Left ventricle myocardium superior (tissue), 1 donor: ENCODE data around the gene CDH2. TPM values are rescaled to one million over a fixed set of nuclear protein-coding genes. Genes with fewer than 3 reads are reported as not detected.
A peak's percentile ranks its signal among the peaks of the same experiment; 100 is the strongest.

Experiments used
- ATAC-seq: fragments of 200-7000 bp; cut with Tn5 transposase; one replicate; pipeline ENCODE4 v1.9.1; 2020; ENCODE audit warnings: mild to moderate bottlenecking, moderate library complexity
- DNase-seq: peaks from one replicate; pipeline ENCODE4 v3.0.0-alpha.2; 2020
- intact Hi-C: fragments of 100-400 bp; cut with micrococcal nuclease; formaldehyde crosslinking; loops from one replicate; pipeline ENCODE4 v1.11.0; 2022
- total RNA-seq: library from RNA; stranded (reverse); fragmentation: NEBNext Ultra II Directional; extraction: Animal tissue kit (Norgen Biotek cat#: 25700); gene quantifications from one replicate; pipeline ENCODE4 v1.2.1, GENCODE V29; 2021
- donor health status: DM: no; HTN: yes; CAD: no; lungs with severe emphysema.

The CDH2 gene
- total RNA-seq, 1 donor from 2014 or later: 321 TPM

DNA sequence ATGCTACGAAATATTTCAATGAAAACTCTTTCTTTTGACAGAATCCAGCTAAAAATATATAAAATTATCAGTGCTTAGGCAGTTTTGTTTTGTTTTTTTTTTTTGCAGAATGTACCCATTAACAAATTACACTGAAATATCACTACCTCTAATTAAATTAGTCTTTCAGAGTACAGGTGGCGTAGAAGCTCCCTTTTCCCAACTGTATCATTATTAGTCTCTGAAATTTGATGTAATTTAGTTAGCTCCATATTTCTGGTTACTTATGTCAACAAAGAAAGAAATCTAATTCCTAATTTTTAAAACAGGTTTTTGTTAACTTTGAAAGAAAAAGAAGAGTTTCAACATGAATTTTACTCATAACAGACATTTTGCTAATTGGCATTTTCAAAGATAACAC lies 149.2 kb downstream of the CDH2 start:
- intact Hi-C loops: no loop called here
- no peak for ATAC-seq
- no peak for DNase-seq

DNA sequence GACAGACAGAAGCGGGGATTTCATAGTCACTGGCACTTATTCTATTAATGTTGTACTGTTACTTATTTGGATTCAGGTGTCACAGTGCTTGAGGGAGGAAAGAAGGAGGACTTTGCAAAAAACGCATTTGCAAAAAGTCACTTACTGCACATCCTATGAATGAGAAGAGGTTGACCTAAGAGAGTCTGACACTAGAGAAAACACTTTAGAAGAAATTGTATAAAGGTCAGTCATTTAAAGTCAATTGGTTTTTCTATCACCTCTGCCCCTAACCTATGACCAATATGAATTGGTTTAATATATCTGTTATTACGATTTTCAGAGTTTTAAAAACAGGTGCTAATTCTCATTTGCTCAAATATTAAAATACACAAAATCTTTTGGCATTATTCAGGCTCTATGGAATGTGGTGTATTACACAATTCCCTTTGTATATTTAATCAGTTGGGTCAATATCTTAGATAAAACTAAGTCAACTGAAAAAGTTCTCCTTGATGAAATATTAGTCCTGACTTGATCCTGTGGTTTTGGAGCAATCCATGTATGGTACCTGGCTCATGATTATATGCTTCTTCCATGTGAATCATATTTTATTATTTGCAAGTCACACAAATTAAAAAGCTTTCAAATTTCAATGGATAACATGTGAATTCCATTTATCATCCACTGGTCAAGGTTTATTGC lies 157.4 kb downstream of the CDH2 start:
- intact Hi-C loops: no loop called here
- DNase-seq: no peak
- no peak for ATAC-seq

DNA sequence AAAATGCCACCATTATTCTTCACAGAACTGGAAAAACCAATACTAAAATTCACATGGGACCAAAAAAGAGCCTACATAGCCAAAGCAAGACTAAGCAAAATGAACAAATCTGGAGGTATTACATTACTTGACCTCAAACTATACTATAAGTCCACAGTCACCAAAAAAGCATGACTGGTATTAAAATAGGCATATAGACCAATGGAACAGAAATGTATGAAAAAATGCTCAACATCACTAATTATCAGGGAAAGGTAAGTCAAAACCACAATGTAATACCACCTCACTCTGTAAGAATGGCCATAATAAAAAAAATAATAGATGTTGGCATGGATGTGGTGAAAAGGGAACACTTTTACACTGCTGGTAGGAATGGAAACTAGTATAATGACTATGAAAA lies 158.6 kb downstream of the CDH2 start:
- DNase-seq: no peak
- ATAC-seq: no peak
- intact Hi-C loops: no loop called here

DNA sequence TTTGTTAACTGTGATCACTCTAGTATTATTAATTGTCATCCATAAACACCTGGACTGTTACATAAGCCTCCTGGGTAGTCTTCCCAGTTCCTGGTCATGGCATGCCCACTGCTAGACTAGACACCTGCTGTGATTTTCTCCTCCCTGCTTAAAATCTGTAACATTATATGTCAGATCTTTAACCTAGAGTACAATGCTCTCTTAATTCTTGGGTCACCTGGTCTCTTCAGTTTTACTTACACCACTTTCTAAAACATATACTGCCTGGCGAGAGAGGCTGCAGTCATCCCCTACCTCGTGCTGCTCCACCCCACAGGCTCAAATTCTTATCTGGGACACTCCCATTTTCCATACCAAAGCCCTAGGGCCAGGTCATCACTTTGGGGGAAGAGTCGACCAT lies 161.3 kb downstream of the CDH2 start:
- intact Hi-C loops: no loop called here
- DNase-seq (no peak), ATAC-seq (peak; percentile 41)

DNA sequence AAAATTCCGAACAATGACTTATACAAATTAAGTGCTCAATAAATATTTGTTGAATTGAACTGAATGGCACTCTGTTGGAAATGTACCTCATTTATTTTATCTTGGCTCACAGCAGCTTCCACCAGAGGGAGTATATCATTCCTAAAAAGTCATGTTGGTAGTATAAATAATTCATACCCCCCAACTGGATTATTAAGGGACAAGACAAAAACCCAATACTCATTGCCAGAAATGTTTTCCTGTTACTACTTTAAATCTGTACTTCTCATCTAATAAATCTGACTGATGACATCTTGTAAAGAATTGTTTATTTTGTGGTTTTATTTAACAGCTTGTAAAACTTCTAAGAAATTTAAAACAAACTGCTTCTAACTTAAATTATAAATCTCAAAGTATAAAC lies 163.9 kb downstream of the CDH2 start:
- DNase-seq: no peak
- ATAC-seq: no peak
- intact Hi-C loops: no loop called here

DNA sequence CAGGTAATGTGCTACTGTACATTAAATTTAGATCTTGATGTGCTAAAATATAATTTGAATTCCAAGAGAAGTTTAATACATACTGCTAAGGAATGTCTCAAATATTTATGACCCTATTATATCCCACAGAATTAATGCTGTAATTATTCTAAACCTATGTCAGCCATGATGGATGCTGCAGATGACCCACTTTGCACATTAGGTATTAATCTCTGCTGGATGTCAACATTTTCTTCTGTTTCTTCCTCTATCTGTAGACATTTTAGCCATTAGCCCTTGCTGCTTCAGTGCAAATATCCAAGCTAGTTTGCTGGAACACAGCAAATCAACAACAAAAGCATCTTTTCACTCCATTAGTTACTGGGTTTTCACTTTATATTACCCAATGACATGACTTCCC lies 164.6 kb downstream of the CDH2 start:
- ATAC-seq (no peak), DNase-seq (no peak)
- intact Hi-C loops: no loop called here

DNA sequence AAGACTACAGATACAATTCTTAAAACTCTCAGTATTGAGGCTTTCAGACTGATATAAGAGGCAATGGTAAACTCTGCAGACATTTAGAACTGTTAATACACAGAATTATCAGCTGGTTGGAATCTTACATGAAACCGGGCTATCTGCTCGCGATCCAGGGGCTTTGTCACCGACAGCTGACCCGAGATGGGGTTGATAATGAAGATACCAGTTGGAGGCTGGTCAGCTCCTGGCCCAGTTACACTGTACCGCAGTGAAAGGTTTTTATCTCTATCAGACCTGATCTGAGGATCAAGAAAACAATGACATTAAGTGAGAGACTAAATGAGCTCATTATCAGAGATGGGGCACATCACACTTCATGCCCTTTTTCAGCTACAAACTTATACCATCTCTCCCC lies 167.3 kb downstream of the CDH2 start:
- DNase-seq (no peak), ATAC-seq (no peak)
- intact Hi-C loops: no loop called here

DNA sequence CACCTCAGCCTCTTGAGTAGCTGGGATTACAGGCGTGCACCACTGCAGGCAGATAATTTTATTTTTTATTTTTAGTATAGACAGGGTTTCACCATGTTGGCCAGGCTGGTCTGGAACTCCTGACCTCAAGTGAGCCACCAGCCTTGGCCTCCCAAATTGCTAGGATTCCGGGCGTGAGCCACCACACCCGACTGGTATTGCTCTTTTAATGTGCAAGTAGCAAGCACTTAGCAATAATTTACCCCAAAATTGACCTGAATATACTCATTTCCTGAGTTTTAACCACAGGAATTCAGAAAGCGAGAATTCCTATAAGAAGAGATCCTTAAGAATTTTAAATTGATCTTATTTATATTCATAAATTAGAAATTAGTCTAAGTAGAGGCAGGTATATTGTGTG lies 169.1 kb downstream of the CDH2 start:
- no peak for DNase-seq
- intact Hi-C loops: no loop called here
- ATAC-seq: no peak

DNA sequence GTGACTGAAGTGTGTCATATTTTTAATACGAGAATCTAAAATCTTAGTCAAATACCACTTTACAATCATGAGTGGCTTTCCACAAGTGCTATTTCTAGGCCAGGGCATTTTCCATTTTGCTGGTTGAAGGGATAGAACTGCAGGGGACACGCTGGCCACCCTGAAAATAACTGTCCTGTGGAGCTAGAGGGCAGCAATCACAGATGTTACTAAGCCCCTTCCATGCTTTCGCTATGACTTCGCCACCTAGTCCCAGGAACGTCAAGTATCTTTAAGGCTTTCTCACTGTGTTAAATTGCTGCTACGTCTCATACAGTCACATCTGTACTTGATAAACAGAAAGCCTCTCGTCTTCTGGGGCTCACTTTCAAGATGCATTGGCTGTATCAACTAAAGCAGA lies 171.8 kb downstream of the CDH2 start:
- intact Hi-C loops: no loop called here
- DNase-seq (no peak), ATAC-seq (peak; percentile 61)

DNA sequence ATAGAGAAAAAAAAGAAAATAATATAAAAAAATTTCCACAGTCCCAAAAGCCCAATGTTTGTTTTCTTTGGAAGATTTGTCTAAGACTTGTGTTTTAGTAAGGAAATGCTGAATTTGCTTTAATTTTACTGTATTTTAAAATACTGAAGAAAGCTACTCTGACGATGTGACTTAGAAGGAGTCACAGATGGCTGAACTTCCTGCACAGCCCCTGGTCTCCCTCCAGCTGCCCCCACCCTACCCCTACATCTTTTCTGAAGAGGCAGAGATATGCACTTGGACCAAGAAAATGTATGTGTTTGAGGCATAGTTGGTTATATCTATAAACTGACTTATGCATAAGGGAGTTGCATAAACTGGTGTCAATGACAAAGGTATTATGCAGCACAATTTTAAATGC lies 172.3 kb downstream of the CDH2 start:
- DNase-seq (no peak), ATAC-seq (no peak)
- intact Hi-C loops: no loop called here

DNA sequence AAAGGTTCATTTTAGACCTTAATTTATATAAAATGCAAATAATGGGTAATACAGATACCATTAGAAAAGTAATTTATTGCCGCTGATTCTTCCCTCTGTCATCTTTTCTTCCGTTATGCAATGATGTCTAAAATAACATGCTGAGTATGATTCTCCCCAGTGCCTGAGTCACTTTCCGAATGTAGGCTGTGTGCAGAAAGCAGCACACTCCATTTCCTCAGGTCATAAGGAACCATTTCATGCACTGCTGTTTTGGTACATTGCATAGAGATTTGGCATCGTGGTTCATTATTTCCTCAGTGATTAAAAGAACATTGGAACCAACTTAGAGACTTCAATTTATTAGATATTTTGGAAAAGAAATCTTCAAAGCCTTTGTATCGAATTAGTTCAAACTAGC lies 173.5 kb downstream of the CDH2 start:
- intact Hi-C loops: no loop called here
- ATAC-seq: peak; percentile 81

DNA sequence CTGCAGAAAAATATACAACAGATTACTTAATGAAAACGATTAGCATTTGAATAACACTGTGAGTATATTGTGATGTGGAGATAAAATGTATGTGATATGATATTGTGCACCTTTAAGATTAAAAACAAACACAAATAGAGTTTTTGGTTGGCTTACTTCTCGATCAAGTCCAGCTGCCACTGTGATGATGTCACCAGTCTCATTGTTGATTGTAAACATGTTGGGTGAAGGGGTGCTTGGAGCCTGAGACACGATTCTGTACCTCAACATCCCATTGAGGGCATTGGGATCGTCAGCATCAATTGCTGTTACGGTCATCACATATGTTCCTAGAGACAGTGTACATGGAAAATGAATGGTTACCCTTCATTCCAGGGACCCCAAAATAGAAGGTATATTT lies 174.1 kb downstream of the CDH2 start:
- ATAC-seq (no peak), DNase-seq (no peak)
- intact Hi-C loops: no loop called here

More for the DNA sequence above, 173.5 kb downstream of the CDH2 start:
- DNase-seq: no peak

DNA sequence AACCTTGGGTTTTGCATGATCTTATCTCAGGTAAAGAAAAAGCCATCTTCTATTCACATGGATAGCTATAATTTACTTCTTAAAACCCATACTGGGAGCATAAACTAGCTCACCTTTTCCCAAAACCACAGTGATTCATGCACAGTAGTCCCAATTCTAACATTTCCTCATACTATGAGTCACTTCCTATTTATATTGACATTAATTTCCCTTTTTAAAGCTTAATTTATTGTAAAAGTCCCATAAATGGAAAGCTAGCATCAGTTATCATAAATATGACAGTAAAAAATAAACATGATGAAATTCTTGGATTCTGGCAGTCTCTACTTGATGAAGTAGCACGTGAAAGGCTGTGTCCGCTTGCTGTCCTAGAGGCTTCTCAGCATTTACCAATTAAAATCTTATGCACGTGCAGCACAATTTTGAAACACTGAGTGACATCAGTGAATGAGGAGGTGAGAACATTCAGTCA lies 180.1 kb downstream of the CDH2 start:
- ATAC-seq (no peak), DNase-seq (no peak)
- intact Hi-C loops: loop anchor here (10.0 kb wide), 1 partner anchor 108 kb away; no protein-coding TSS in a partner anchor

DNA sequence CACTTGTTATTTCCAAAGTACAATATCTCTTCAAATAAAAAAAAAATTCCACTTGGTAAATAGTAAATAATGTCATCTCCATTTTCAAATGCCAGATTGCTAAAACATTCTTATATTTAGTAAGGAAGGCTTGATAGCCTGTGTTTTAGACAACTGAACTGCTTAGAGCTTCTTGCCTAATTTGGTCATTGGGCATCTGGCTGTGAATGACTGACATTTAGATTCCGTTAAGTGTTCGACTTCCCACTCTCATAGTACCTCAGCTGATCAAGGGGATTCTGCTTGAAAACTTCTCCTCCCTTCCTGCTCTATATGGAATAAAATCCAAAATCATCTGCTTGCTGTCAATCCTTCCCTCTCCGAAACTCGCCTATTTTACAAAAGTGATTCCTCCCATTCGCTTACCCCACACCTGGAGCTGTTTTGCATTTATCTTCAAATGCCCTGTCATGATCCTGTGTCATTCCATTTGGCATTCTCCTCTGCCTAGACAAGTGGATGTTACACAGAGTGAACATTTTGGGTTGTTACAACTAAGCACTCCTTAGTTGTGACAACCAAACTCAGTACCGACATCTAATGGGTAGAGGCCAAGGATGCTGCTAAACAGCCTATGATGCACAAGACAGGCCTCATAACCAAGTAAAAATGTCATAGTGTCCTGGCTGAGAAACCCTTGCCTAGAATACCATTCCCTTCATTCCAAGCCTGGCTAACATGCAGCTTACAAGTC lies 181.0 kb downstream of the CDH2 start:
- intact Hi-C loops: loop anchor here (10.0 kb wide), 1 partner anchor 109 kb away; no protein-coding TSS in a partner anchor
- DNase-seq (no peak), ATAC-seq (peak; percentile 72)

DNA sequence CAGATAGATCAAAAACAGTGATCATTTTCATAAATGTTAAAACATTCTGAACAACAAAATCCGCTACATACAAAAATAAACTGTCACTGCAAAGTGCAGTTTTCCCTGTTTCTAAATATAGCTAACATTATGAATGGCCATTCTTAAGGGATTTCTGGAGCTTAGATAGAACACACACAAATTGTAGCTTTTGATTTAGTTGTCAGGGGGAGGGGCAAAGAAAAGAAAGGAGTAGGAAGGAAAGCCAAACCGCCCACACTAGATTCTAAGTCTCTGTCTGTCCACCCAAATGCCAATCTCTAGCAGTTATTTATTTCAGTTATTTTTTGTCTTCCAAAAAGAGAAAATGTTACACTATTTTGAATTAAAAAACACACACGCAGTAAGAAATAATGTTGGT lies 182.4 kb downstream of the CDH2 start:
- ATAC-seq: no peak
- no peak for DNase-seq
- intact Hi-C loops: loop anchor here (10.0 kb wide), 1 partner anchor 110 kb away; no protein-coding TSS in a partner anchor

DNA sequence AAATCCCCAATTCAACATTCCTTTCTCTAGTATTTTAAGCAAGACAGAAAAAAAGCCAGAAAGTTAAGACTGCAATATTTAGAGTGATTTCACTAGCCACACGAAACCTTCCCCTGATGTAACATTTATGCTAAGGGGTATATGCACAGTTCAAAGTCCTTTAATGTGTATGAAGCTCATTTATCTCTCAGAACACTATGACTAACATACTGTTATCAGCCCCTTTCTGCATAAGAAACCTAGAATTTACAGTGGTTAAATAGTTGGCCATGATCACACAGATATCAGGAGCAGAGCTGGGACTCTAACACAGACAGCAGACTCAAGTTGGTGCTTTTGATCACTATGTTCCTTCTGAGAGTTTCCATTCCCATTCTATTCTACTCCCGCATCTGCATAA lies 185.5 kb downstream of the CDH2 start:
- ATAC-seq (no peak), DNase-seq (no peak)
- intact Hi-C loops: loop anchor here (10.0 kb wide), 1 partner anchor 113 kb away; no protein-coding TSS in a partner anchor

DNA sequence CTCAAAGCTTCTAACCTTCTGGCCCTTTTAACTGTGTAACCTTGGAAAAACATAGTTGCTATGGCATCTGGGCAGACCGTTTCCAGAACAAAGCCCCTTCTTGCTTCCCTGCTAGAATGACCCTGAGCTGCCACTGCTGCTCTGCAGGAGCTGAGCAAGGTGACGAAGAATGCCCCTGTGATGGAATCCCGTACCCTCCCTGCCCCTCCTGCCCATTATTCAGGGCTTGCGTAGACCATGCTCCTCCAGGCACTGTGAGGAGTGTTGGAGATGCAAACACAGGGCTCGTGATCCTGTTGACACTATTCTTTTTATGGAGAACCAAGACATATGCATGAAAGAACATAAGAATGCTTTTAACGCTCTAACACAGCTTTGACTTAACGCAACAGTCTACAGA lies 191.1 kb downstream of the CDH2 start:
- ATAC-seq: no peak
- no peak for DNase-seq
- intact Hi-C loops: no loop called here

DNA sequence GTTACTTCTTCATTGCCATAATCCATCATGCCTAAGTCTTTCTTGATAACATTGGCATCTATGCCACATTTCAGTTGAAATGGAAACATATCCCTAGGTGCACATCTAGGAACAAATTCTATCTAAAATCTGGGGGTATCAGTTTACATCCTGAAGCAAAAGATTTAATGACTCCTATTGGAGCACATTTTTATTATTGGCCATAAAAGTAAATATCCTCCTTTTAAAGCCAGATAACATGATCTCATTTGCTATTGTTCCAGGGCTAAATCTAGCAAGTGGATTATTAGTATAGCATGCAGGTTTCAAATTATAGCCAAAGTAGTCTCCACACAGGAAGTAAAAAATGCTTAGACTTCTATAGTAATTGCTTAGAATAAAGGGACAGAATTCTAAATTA lies 193.2 kb downstream of the CDH2 start:
- ATAC-seq (no peak), DNase-seq (no peak)
- intact Hi-C loops: no loop called here

DNA sequence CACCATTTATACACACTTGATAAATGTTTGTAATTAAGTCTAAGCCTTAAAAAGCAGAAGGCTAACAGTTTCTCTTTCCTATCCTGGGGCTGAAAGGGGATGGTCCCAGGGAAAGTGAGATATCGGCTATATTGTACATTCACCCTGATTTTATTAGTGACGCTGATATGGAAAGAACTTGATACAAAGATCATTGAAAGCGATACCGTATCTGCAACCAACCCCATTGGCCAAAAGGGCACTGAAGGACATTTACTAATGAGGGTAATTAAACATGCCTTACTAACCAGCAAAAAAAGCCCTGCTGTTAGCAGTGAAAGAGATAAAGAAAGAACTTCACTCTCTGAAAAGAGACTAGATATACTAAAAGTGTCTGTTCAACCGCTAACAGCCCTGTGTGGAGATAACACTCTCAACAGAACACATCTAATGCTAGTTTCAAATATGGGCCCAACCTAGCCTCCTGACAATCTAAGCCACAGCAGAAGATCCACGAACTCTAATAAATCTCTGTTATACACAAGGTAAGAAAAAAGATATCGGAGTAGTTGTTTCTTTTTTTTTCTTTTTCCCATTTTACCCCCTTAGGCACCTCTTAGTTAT lies 200.0 kb downstream of the CDH2 start:
- intact Hi-C loops: no loop called here
- DNase-seq: no peak
- ATAC-seq: peak; percentile 60

DNA sequence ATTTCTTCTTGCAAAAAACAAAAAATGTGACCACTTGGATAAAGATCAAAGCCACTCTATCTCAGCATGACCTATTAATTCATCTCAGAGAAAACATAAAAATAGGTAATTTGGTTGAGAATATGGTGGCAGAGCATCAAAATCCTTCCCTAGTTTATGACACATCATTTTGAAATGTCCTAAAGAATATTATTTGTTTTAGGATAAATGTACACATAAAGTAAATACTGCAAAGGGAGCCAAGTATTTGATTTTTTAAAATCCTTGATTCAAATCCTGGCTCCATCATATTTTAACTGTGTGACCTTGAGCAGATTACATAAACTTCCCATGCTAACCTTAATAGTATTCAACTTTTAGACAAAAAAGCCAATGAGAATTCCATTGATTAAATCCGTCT lies 206.6 kb downstream of the CDH2 start:
- intact Hi-C loops: no loop called here
- ATAC-seq (no peak), DNase-seq (no peak)
